NCI-H1105 (cell line): ENCODE results near the gene LRRC49.
A peak's percentile ranks its signal among the peaks of the same experiment; 100 is the strongest.

Experiments
- DNase-seq: peaks from one replicate; lab custom pipeline; 2025; lab: John Stamatoyannopoulos, UW

The LRRC49 gene

GRCh38 chr15:71091601-71092000, 199.0 kb downstream of the LRRC49 start:
- DNase-seq = no peak

GRCh38 chr15:71092056-71092600, 199.5 kb downstream of the LRRC49 start:
- no peak for DNase-seq

DNA sequence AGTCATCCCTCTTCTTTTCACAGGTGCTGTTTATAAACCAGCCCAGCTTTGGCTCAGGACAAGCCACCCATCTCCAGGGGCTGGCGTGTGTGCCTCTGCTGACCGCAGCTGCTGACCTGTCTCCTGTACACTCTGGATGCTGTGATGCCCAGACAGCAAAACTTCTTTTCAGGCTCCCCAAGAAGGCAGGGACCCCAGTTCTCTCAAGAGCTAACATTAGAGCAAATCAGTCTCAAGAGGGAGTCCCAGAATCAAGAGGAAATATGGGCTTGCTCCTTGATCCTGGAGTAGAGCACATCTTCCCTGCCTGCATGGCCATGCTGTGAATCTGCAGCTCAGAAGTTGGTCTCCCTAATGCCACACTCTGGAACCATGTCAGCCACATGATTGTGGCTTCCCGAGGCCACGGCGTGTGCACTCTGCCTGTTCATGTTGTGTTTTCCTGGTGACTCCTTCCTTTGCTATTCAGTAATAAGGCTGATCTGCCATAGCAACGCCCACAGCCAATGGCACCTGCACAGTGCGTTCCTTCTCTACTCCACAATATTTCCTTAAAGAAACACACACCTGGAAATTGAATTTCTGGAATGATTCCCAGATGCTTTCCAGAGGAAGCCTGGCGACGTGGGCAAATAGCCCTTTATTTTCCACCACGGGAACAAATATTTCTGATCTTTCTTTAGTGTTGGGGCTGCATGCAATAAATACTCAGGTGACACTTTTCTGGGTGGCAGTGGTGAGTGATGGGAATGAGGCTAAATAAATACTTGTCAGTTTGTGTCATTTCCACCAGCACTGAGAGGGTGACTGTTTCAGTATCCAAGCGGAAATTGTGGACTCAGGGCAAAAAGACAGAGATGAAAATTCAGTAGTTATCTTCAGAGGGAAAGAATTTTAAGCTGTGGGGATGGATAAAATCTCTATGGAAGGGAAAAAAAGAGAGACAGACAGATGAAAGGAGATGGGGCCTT, 200.7 kb downstream of the LRRC49 start:
- peak; percentile 72 for DNase-seq

DNA sequence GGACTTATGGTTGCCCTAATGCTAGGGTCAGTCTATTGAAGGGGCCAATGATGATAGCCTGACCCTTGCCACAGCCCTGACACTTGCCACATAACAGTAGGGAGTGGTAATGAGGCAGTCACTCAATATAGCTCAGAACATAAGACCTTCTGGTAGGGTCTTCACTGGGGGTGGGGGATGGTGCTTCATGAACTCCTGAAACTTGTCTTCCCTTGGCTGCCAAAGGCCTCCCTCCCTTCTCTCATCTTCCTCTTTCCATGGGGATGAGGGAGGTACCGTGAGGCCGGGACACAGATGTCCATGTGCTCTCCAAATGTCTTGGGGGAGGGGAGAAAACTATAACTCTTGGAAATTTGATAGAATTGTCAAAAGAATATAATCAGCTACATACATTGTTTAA, 201.5 kb downstream of the LRRC49 start:
- DNase-seq = no peak

- no peak for DNase-seq
Observed at GRCh38 chr15:71096676-71097075, 204.1 kb downstream of the LRRC49 start.

DNA sequence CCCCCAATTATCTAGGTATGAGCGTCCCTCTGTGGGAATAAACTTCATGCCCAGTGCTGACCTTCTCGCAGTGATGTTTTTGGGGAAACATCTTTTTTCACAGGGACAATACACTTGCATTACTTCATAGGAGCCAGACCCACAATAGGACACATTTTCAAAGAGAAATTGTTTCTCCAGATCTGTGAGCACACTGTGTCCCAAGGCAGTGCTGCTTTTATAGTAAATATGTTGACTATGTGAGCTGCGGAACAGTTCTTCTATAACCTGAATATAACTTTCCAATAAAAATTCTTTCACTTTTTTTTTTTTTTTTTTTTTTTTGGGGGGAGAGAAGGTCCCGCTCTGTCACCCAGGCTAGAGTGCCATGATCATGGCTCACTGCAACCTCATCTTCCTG, 205.3 kb downstream of the LRRC49 start:
- DNase-seq = no peak

DNA sequence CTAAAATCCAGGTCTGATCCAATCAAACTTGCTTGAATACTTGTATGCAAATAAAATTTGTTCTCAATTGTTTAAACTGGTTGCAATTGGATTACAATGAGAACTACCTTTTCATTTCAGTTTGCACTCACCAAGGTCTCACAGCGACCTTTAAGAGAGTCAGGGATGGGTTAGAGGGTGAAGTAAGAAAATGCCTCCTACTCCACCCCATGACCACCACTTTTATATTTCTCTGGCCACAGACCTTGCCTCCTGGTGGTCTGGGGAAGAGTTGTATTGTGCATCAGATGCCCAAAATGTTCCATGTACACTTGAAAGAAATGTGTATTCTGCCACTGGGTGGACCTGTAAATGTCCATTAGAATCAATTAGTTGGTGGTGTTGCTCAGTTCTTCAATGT, 206.3 kb downstream of the LRRC49 start:
- DNase-seq = no peak
